Measurements from ENCODE around the gene EXT2.

The EXT2 gene

GRCh38 chr11:44208976-44209603 lies 113.6 kb downstream of the EXT2 start:
- DNase-seq = no peak

- no peak for DNase-seq
Observed at GRCh38 chr11:44212128-44212527, 116.7 kb downstream of the EXT2 start.

- no peak for DNase-seq
Observed at GRCh38 chr11:44213148-44213547, 117.7 kb downstream of the EXT2 start.

DNA sequence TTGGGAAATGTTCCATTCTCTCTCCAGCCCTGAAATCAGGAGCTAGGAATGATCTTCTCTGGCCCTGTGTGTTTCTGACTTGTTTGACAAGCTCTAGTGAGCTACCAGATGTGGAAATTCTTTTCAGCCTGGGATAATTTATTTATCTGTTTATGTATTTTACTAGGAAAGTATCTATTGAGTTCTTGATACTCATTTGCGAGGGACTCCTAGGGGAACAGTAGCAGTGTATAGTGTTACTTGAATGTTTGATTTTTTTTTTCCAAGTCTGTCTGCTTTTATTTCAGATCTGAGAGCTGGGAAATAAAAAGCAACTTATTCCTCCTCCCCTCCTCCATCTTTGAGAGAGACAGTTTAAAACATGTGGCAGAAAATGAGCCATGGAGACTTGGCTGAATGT lies 122.0 kb downstream of the EXT2 start:
- no peak for DNase-seq

- DNase-seq = no peak
Observed at GRCh38 chr11:44219830-44220796, 124.6 kb downstream of the EXT2 start.

GRCh38 chr11:44221456-44221855 lies 126.0 kb downstream of the EXT2 start:
- DNase-seq = no peak

DNA sequence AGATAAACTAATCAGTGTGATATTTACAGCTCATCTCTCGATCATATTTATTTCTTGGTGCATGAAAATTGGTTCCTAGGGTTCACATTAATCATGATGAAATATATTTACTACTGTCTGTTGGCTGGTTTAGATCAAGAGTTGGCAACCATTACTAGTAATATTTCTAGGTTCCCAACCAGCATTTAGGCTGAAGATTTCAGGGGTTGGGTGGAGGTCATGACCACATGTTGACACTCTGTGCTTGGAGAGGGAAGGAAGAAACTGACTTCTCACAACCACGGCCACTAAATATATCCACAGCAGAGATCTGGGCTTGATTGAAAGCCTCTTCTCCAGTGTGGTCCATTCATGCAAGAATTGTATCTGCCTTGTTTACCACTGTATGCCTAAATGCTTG lies 126.5 kb downstream of the EXT2 start:
- DNase-seq = no peak

- no peak for DNase-seq
Observed at GRCh38 chr11:44223238-44223637, 127.8 kb downstream of the EXT2 start.

GRCh38 chr11:44224867-44225501 lies 129.5 kb downstream of the EXT2 start:
- no peak for DNase-seq

GRCh38 chr11:44226490-44226889 lies 131.0 kb downstream of the EXT2 start:
- no peak for DNase-seq

DNA sequence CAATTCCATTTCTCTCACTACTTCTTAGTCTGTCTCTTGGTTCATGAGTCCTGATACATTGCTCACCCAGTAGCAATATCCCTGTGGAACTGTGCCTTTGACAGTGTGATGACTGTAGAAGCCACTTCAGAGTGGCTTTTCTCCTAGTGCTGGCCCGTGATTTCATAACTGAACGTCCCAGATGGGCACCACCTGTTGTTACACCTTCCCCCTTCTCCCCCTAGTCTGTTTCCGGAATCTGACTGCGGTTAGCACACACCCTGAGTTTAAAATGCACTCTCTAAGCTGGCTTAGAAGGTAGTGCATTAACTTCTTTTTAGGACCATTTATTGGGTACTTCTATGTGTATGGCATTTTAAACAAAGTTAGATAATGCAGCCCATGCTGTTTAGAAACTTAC lies 131.5 kb downstream of the EXT2 start:
- no peak for DNase-seq

DNA sequence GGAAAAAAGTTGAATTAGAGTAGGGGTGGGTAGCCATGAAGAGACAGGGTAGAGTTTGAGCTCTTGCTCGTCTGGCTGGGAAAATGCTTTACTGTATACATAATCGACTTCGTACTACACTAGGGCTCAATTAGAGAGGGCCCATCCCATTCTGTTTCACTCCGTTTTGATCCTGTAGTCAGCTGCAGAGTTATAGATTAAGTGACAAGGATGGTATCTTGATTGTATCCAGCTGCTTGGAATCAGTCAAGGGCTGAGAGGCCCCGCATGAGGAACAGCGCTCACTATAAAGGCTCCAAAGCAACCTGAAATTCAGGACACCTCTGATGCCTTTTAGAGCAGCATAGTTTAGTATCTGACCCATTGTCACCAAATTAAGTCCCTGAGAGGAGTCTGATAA lies 132.9 kb downstream of the EXT2 start:
- DNase-seq = no peak

DNA sequence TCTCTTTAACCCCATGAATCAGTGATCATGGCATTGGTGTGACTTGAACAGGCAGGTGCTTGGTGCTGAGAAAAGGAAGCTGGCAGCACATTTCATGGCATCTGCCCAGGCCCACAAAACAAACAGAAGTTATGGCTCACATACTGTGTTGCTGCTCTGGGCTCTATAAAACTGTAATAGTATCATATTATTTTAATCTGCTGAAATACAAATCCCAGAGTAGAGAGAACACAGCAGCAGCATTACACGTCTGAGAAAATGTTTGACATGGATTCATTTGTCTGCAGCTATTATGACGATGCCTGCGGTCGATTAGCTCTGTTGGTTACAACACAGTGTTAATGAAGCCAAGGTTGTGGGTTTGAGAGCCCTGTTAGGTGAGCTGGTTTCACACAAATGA lies 133.6 kb downstream of the EXT2 start:
- no peak for DNase-seq

DNA sequence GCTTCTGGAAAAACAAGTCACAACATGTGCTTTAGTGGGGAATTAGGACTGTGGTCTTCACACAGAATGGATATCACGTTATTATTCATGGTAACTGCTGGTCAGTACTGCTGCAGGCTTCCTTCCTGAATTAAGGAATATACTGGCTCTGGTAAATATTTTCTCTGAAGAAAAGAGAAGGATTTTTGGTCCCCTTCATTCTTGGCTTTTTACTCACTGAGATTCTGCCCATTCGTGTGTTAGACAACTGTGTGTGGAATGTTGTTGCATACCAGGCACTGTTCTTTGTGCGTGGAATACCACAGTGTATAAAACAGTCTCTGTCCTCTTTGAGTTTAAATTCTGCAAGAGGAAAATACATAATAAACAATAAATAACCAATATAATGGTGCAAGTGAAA lies 134.1 kb downstream of the EXT2 start:
- no peak for DNase-seq

- no peak for DNase-seq
Observed at GRCh38 chr11:44235765-44236201, 140.3 kb downstream of the EXT2 start.

- no peak for DNase-seq
Observed at GRCh38 chr11:44236296-44236695, 140.8 kb downstream of the EXT2 start.

GRCh38 chr11:44237156-44237555 lies 141.7 kb downstream of the EXT2 start:
- DNase-seq = no peak

DNA sequence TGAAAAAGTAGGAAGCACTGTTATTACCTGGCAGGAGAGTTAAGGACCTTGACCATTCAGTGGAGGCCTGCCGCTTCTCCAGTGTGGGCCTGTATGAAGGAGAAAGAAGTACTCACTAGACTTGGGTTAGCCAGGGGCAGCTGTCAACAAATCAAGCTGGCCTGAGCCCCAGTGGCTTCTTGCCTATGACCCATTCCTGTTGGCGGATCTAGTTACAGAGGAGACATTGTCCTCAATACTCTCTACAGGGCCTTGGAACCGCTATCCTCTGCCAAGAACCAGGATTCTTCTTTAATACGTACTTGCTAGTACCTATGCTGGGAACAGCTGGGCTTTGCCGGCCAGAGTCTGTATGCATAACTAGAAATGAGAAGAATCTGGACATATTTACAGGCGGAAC lies 146.4 kb downstream of the EXT2 start:
- DNase-seq = no peak

GRCh38 chr11:44243086-44243485 lies 147.6 kb downstream of the EXT2 start:
- no peak for DNase-seq

- no peak for DNase-seq
Observed at GRCh38 chr11:44243595-44244343, 148.3 kb downstream of the EXT2 start.

GRCh38 chr11:44244639-44245310 lies 149.3 kb downstream of the EXT2 start:
- DNase-seq = no peak

- no peak for DNase-seq
Observed at GRCh38 chr11:44246726-44247125, 151.2 kb downstream of the EXT2 start.

Data from NCI-H748 treated with DMSO at 0.1 percent for 48 hours (cell line).